RWPE2 (cell line): ENCODE data around the gene SLC38A1.
A peak's percentile ranks its signal among the peaks of the same experiment; 100 is the strongest.

Experiments
- ATAC-seq: fragments of 200-7000 bp; cut with Tn5 transposase; 3 replicates; pipeline ENCODE4 v1.9.1; 2021; ENCODE audit warnings: low read depth
- DNase-seq: peaks from one replicate; pipeline ENCODE4 v3.0.0-alpha.2; 2020; ENCODE audit warnings: low spot score
- H3K27ac ChIP-seq: fragments of 450-650 bp; 2 replicates; pipeline ENCODE4 v1.5.1; 2017; ENCODE audit warnings: mild to moderate bottlenecking; ENCODE audit not compliant: poor library complexity, severe bottlenecking
- H3K27me3 ChIP-seq: fragments of 250-450 bp; sonication (Bioruptor Pico); 2 replicates; pipeline ENCODE4 v1.5.1; 2021; ENCODE audit warnings: mild to moderate bottlenecking, moderate library complexity; ENCODE audit not compliant: insufficient read depth, poor library complexity, severe bottlenecking
- H3K36me3 ChIP-seq: fragments of 250-450 bp; sonication (Bioruptor Pico); 2 replicates; pipeline ENCODE4 v1.5.1; 2020; ENCODE audit warnings: low read depth, mild to moderate bottlenecking, moderate library complexity
- H3K4me1 ChIP-seq: fragments of 250-450 bp; sonication (Bioruptor Pico); 2 replicates; pipeline ENCODE4 v1.5.1; 2021; ENCODE audit warnings: mild to moderate bottlenecking, moderate library complexity; ENCODE audit not compliant: insufficient read depth, poor library complexity, severe bottlenecking
- H3K4me3 ChIP-seq: fragments of 250-450 bp; sonication (Bioruptor Pico); 2 replicates; pipeline ENCODE4 v1.5.1; 2021; ENCODE audit warnings: mild to moderate bottlenecking, moderate library complexity; ENCODE audit not compliant: severe bottlenecking
- H3K9me3 ChIP-seq: fragments of 250-450 bp; sonication (Bioruptor Pico); 2 replicates; pipeline ENCODE4 v1.5.1; 2021; ENCODE audit warnings: mild to moderate bottlenecking, moderate library complexity; ENCODE audit not compliant: severe bottlenecking
- TF ChIP-seq, protein P1 (sequence below): fragments of 450-650 bp; IDR thresholded peaks from one replicate; pipeline ENCODE4 v1.5.1; 2017; ENCODE audit warnings: mild to moderate bottlenecking, moderate library complexity; ENCODE audit not compliant: poor library complexity, severe bottlenecking

The SLC38A1 gene

DNA sequence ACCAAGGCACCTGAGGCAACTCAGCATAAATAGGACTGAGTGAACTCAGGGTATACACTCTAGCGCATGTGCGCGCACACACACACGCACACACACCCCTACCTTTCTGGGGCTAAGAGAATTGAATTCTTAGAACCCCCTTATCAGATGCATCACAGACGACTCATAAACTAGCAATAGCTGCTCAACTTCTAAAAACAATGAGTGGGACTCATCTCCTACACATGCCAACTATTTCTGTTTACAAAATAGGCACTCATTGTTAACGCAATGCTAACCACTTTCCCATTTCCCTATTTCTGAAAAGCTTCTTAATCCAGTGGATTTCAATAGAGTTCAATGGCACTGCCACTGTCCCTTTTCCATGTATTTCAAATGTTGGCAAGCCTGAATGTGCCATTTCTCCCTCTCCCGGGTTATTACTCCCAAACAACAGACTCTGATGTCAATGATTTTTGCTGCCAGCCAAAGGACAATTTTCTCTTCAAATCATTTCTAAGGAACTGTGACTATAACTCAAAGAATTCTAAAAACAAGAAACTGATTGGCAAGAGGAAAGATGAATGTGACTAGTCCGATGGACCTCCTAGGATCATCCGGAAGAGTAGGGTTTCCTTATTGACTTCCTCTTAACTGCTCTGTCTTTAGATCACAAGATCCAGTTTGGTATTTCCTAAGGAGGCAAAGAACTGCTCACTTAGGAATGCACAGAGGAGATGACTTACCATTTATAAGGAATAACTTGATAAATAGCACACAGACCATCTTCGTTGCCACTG is 48.8 kb downstream of the SLC38A1 start:
- H3K36me3 ChIP-seq, result peaks cover 98% of the 10 kb centered on the region
- no peaks in the 10 kb centered on the region for H3K9me3 ChIP-seq
- TF ChIP-seq, protein P1, sequence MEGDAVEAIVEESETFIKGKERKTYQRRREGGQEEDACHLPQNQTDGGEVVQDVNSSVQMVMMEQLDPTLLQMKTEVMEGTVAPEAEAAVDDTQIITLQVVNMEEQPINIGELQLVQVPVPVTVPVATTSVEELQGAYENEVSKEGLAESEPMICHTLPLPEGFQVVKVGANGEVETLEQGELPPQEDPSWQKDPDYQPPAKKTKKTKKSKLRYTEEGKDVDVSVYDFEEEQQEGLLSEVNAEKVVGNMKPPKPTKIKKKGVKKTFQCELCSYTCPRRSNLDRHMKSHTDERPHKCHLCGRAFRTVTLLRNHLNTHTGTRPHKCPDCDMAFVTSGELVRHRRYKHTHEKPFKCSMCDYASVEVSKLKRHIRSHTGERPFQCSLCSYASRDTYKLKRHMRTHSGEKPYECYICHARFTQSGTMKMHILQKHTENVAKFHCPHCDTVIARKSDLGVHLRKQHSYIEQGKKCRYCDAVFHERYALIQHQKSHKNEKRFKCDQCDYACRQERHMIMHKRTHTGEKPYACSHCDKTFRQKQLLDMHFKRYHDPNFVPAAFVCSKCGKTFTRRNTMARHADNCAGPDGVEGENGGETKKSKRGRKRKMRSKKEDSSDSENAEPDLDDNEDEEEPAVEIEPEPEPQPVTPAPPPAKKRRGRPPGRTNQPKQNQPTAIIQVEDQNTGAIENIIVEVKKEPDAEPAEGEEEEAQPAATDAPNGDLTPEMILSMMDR, result no peak
- H3K27me3 ChIP-seq, result no peaks in the 10 kb centered on the region
- H3K27ac ChIP-seq, result peak overlapping the region; percentile 73
- H3K4me1 ChIP-seq, result peaks cover 45% of the 10 kb centered on the region
- DNase-seq, result peak; percentile 59
- ATAC-seq, result peak; percentile 62
- no peak overlapping the region for H3K4me3 ChIP-seq

DNA sequence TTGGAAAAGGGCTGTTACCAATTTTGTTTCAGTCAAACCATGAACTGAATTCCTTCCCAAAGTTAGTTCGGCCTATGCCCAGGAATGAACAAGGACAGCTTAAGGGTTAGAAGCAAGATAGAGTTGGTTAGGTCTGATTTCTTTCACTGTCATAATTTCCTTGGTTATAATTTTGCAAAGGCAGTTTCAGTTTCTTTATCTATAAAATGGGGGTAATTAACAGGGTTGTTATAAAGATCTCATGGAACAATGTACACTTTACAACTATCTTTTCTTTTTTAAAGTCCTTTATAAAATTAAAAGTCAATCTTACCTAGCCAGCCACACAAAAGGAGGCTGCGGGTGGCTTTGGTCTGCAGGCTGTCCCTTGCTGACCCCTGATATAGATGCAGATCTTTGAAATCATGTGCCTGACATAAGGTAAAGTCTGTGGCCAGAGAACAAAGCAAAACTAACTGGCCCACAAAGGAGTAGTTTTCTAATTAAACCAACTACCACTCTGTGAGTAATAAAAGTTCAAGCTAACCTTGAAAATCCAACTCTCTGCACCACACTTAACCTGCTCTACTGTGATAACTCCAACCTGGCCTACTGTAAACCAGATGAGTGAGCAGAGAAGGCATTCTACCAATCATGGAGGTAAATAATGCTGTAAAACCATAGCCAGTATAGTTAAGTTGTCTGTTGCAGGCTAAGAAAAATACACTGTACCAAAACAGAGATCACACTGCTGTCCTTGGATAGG is 49.5 kb downstream of the SLC38A1 start:
- Histone ChIP-seq H3K4me1 (peaks cover 45% of the 10 kb centered on the region), H3K4me3 (no peak overlapping the region), H3K27me3 (no peaks in the 10 kb centered on the region), H3K36me3 (peaks cover 98% of the 10 kb centered on the region), H3K27ac (peak overlapping the region; percentile 73), H3K9me3 (no peaks in the 10 kb centered on the region)
- no peak for DNase-seq
- TF ChIP-seq, protein P1, result no peak
- ATAC-seq, result no peak

DNA sequence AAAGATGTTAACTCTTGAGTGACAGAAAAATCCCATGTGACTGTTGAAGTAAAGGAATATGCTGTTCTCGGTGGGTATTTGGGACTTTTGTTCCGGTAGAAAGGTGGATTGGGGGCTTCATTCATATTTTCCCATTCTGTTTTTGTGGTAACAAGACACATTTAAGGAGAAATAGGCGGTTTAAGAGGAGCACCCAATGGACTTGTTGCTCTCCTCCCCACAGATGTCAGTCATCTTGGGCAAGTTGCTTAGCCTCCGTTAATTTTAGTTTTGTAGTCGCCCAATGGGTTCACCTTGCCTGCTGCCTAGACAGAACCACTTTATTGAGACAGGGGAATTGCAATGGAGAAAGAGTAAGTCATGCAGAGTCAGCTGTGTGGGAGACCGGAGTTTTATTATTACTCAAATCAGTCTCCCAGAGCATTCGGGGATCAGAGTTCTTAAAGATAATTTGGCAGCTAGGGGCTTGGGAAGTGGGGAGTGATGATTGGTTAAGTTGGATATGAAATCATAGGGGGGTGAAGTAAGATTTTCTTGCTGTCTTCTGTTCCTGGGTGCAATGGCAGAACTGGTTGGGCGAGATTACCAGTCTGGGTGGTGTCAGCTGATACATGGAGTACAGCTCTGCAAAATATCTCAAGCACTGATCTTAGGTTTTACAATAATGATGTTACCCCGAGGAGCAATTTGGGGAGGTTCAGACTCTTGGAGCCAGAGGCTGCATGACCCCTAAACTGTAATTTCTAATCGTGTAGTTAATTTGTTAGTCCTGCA is 50.3 kb downstream of the SLC38A1 start:
- ATAC-seq (no peak), DNase-seq (no peak)
- H3K36me3 ChIP-seq, result peaks cover 98% of the 10 kb centered on the region
- TF ChIP-seq, protein P1, result no peak
- H3K27me3 ChIP-seq, result no peaks in the 10 kb centered on the region
- H3K4me3 ChIP-seq, result no peak overlapping the region
- H3K4me1 ChIP-seq, result peaks cover 45% of the 10 kb centered on the region
- H3K27ac ChIP-seq, result peak overlapping the region; percentile 73
- no peaks in the 10 kb centered on the region for H3K9me3 ChIP-seq

DNA sequence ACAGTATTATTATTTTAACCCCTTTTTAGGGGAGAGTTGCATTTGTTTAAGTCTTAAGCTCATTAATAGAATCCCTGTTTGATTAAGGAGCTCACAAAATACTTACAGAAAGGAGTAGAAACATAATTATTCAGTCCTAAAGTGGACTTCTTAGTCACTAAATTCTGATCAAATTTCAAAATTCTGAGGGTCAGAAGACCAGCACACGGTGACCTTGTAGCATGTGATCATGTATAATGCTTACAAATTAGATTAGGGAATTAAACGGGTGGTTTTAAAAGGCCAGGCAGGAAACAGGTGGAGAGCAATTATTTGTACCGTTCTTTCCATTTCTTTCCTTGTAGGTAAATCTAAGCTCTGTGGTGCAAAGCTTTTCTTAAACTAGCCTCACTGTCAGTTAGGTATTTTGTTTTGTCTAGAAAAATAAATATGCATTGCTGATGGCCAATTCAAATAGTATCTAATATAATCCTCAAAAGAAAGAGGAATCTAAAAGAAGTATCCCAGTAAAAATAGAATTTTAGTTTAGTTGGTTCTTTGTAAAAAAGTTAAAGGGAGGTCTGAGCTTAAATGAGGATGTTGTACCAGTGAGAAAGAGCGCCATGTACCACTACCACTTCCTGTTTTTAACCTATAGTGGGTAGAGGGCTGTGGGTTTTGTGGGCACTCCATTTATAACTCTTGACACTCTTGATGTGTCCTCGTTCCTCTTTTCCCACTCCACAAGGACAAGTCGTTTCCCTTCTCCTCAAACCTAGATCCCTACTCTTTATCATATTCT is 51.1 kb downstream of the SLC38A1 start:
- ATAC-seq (no peak), DNase-seq (no peak)
- H3K27ac ChIP-seq, result no peak overlapping the region
- H3K9me3 ChIP-seq, result no peaks in the 10 kb centered on the region
- H3K4me1 ChIP-seq, result peaks cover 38% of the 10 kb centered on the region
- no peak overlapping the region for H3K4me3 ChIP-seq
- TF ChIP-seq, protein P1, result no peak
- no peaks in the 10 kb centered on the region for H3K27me3 ChIP-seq
- H3K36me3 ChIP-seq, result peaks cover 98% of the 10 kb centered on the region
